HepG2 (cell line): ENCODE measurements around the gene EIF5A. TPM values are rescaled to one million over a fixed set of nuclear protein-coding genes. Genes with fewer than 3 reads are reported as not detected.

ENCODE experiments used
- ATF4 ChIP-seq, 2 experiments: fragments of 450-650 bp in 1 of 2; sonication (generic) in 1 of 2; formaldehyde crosslinking; IDR thresholded peaks; 2 replicates each; pipeline versions ENCODE4 v1.5.0 to v1.8.0; 2020 to 2022; ENCODE audit warnings: mild to moderate bottlenecking in 1 of 2, missing genetic modification reagents in 1 of 2
- BCLAF1 ChIP-seq: fragments of 450-650 bp; IDR thresholded peaks from 2 replicates; pipeline ENCODE4 v1.6.1; 2017; ENCODE audit warnings: mild to moderate bottlenecking
- CEBPB ChIP-seq: IDR thresholded peaks from 2 replicates; pipeline ENCODE4 v1.6.1; 2011; ENCODE audit warnings: low read depth, low read length, improper control_type of control experiment, borderline replicate concordance
- DZIP1 ChIP-seq: sonication (generic); formaldehyde crosslinking; IDR thresholded peaks from 2 replicates; pipeline ENCODE4 v1.5.0; 2020; ENCODE audit warnings: mild to moderate bottlenecking, missing genetic modification reagents
- FOSL1 ChIP-seq: sonication (generic); formaldehyde crosslinking; IDR thresholded peaks from 2 replicates; pipeline ENCODE4 v1.9.0; 2021; ENCODE audit warnings: missing genetic modification reagents, borderline replicate concordance
- MAFK ChIP-seq, 2 experiments: IDR thresholded peaks in 1 of 2; conservative IDR thresholded peaks in 1 of 2; 2 replicates each; pipeline ENCODE4 v1.6.1; 2011; ENCODE audit warnings: improper control_type of control experiment in 2 of 2, low read length in 2 of 2
- NRL ChIP-seq: sonication (generic); formaldehyde crosslinking; IDR thresholded peaks from 2 replicates; pipeline ENCODE4 v1.5.0; 2020; ENCODE audit warnings: missing genetic modification reagents, mild to moderate bottlenecking, moderate library complexity, borderline replicate concordance
- PBX3 ChIP-seq: sonication (generic); formaldehyde crosslinking; IDR thresholded peaks from 2 replicates; pipeline ENCODE4 v1.8.1; 2023; ENCODE audit warnings: missing genetic modification reagents, inconsistent platforms, borderline replicate concordance
- SRSF4 ChIP-seq: fragments of 200-400 bp; formaldehyde crosslinking; IDR thresholded peaks from one replicate; pipeline ENCODE4 v1.6.1; 2018; ENCODE audit warnings: mild to moderate bottlenecking, low read depth, low read length, moderate library complexity; ENCODE audit not compliant: poor library complexity, severe bottlenecking
- STAT5B ChIP-seq: sonication (generic); formaldehyde crosslinking; IDR thresholded peaks from 2 replicates; pipeline ENCODE4 v1.4.0; 2020; ENCODE audit warnings: missing genetic modification reagents
- ZNF235 ChIP-seq: sonication (generic); formaldehyde crosslinking; IDR thresholded peaks from 2 replicates; pipeline ENCODE4 v1.8.1; 2023; ENCODE audit warnings: mild to moderate bottlenecking, missing genetic modification reagents, borderline replicate concordance
- ZNF501 ChIP-seq: sonication (generic); formaldehyde crosslinking; IDR thresholded peaks from 2 replicates; pipeline ENCODE4 v1.5.1; 2020; ENCODE audit warnings: mild to moderate bottlenecking, moderate library complexity, missing genetic modification reagents
- ZNF558 ChIP-seq: sonication (generic); formaldehyde crosslinking; IDR thresholded peaks from 2 replicates; pipeline ENCODE4 v1.9.0; 2022; ENCODE audit warnings: mild to moderate bottlenecking, missing genetic modification reagents, borderline replicate concordance
- ZNF713 ChIP-seq: sonication (generic); formaldehyde crosslinking; IDR thresholded peaks from 2 replicates; pipeline ENCODE4 v1.4.0; 2020; ENCODE audit warnings: mild to moderate bottlenecking, missing genetic modification reagents
- ZUFSP ChIP-seq: sonication (generic); formaldehyde crosslinking; IDR thresholded peaks from 2 replicates; pipeline ENCODE4 v1.9.0; 2021; ENCODE audit warnings: missing genetic modification reagents, mild to moderate bottlenecking, borderline replicate concordance
- polyA plus RNA-seq, 8 experiments: library from polyadenylated mRNA; depleted of rRNA in 3 of 8; stranded (reverse) in 7 of 8; unstranded in 1 of 8; fragments of >200 nt; fragmentation: Illumina TruSeq in 4 of 8; extraction: Trizol in 4 of 8; gene quantifications; 2 replicates each; pipeline versions ENCODE4 v1.2.1 to v1.2.3, GENCODE V29; 2011 to 2016; ENCODE audit warnings: low read depth in 4 of 8, missing spikeins in 1 of 8, mixed read lengths in 1 of 8; ENCODE audit not compliant: insufficient read depth in 1 of 8
- total RNA-seq, 5 experiments: library from RNA; depleted of rRNA; stranded (reverse); fragments of >200 nt; fragmentation: Illumina TruSeq; extraction: Trizol; gene quantifications; 2 replicates each; pipeline ENCODE4 v1.2.3, GENCODE V29; 2016; ENCODE audit warnings: low read depth in 1 of 5

The EIF5A gene
- total and polyA plus RNA-seq, 2 of the 13 experiments (the other 11 are each of a cell fraction or from before 2014, with no cell fraction given) = 319 to 337 TPM

GRCh38 chr17:7280519-7281073 is 26.8 kb upstream of the EIF5A start (continued):
- TF ChIP-seq DZIP1 (CRISPR knock-in tag) = peak; percentile 86; the same call in 1 of the 2 replicates
- no peak for TF ChIP-seq ZNF713 (CRISPR knock-in tag)
- no peak for TF ChIP-seq FOSL1 (CRISPR knock-in tag)
- peak; percentile 82 for TF ChIP-seq ZNF501 (CRISPR knock-in tag)
- no peak for TF ChIP-seq SRSF4
- 0 out of 2 replicates have a peak, but pooled peaks have one; percentile 34 for TF ChIP-seq ZNF235 (CRISPR knock-in tag)
- TF ChIP-seq MAFK (conservative IDR thresholded peaks at IDR 0.05 in 1 of 2, IDR thresholded peaks at IDR 0.05 in 1 of 2; ENCODE audit: low read length in 2 of 2) = no peak
- TF ChIP-seq ZNF558 (CRISPR knock-in tag) = no peak; the same call in 1 of the 2 replicates
- TF ChIP-seq ATF4 (CRISPR knock-in tag; IDR thresholded peaks at IDR 0.05) = peak in 1 of 2 experiments; percentile 73; a peak in 2 of 4 replicates
- no peak for TF ChIP-seq PBX3 (CRISPR knock-in tag)
- TF ChIP-seq ZUFSP (CRISPR knock-in tag) = no peak
- TF ChIP-seq BCLAF1 = no peak
- TF ChIP-seq CEBPB = no peak
- no peak for TF ChIP-seq STAT5B (CRISPR knock-in tag)
- peak; percentile 84 for TF ChIP-seq NRL (CRISPR knock-in tag)
